ENCODE measurements around the gene SNX2.

DNA sequence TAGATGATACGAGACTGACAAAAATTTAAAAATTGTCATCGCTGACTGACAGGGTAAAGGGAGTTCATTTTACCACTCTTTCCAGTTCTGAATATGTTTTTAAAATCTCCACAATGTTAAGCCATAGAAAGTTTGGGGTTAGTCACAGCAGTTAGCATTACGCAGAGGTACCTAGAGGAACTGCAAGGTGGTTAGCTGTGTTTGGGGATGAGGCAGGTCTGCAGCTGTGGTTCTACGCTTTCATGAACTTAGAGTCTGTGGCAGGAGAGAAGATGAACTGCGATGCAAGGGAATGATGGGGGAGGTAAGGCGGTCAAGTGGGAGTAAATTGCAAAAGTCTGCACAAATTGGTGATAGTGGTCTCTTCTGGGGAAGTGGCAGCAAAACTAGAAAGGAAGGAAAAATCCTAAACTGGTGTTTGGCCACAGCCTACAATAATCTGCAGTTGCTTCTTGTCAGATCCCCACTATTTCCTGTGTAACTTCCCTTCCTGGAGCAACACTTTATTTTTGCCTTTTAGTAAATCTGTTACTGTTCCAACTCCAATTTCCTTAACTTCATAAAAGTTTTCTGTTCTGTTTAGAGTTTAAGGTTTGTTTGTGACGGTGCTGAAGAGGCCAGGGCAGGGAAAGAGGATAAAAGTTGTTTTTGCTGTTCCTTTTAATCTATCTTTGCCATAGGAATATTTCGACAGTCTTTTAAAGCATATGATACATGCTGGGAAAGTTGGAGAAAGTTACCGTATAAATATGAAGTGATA lies 38.6 kb upstream of the SNX2 start:
- TF ChIP-seq EP300 (IDR thresholded peaks at IDR 0.05; ENCODE audit: borderline replicate concordance) (no peak), ZBTB7A (IDR thresholded peaks at IDR 0.05; ENCODE audit: low read depth) (no peak), USF1 (IDR thresholded peaks at IDR 0.05) (no peak), TCF12 (IDR thresholded peaks at IDR 0.05; ENCODE audit: low read depth) (no peak), MAX (IDR thresholded peaks at IDR 0.05) (no peak), TEAD4 (IDR thresholded peaks at IDR 0.05) (no peak), YY1 (IDR thresholded peaks at IDR 0.05; ENCODE audit: low read depth) (no peak), EGR1 (IDR thresholded peaks at IDR 0.05) (no peak), RAD21 (IDR thresholded peaks at IDR 0.05; ENCODE audit: low read depth) (no peak), FOXM1 (IDR thresholded peaks at IDR 0.05; ENCODE audit: borderline replicate concordance, low read depth) (no peak), TAF1 (IDR thresholded peaks at IDR 0.05; ENCODE audit: low read depth) (no peak)
- TF ChIP-seq, protein P1, sequence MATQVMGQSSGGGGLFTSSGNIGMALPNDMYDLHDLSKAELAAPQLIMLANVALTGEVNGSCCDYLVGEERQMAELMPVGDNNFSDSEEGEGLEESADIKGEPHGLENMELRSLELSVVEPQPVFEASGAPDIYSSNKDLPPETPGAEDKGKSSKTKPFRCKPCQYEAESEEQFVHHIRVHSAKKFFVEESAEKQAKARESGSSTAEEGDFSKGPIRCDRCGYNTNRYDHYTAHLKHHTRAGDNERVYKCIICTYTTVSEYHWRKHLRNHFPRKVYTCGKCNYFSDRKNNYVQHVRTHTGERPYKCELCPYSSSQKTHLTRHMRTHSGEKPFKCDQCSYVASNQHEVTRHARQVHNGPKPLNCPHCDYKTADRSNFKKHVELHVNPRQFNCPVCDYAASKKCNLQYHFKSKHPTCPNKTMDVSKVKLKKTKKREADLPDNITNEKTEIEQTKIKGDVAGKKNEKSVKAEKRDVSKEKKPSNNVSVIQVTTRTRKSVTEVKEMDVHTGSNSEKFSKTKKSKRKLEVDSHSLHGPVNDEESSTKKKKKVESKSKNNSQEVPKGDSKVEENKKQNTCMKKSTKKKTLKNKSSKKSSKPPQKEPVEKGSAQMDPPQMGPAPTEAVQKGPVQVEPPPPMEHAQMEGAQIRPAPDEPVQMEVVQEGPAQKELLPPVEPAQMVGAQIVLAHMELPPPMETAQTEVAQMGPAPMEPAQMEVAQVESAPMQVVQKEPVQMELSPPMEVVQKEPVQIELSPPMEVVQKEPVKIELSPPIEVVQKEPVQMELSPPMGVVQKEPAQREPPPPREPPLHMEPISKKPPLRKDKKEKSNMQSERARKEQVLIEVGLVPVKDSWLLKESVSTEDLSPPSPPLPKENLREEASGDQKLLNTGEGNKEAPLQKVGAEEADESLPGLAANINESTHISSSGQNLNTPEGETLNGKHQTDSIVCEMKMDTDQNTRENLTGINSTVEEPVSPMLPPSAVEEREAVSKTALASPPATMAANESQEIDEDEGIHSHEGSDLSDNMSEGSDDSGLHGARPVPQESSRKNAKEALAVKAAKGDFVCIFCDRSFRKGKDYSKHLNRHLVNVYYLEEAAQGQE (IDR thresholded peaks at IDR 0.05; ENCODE audit: low read depth) = no peak

Measured in Ishikawa (cell line).